Germinal center (tissue), 1 donor: ENCODE results near the gene SPOCK1.
"Not testable (repeated sequence)": the region's sequence is repeated elsewhere in the genome, so short reads cannot be mapped to it uniquely, and the experiment has no call there.

Experiments
- DNase-seq: peaks from one replicate; pipeline ENCODE4 v3.0.0; 2012; ENCODE audit warnings: mixed read lengths, low spot score

Gene SPOCK1

GRCh38 chr5:137395011-137395755 lies 103.9 kb downstream of the SPOCK1 start:
- no peak for DNase-seq

DNA sequence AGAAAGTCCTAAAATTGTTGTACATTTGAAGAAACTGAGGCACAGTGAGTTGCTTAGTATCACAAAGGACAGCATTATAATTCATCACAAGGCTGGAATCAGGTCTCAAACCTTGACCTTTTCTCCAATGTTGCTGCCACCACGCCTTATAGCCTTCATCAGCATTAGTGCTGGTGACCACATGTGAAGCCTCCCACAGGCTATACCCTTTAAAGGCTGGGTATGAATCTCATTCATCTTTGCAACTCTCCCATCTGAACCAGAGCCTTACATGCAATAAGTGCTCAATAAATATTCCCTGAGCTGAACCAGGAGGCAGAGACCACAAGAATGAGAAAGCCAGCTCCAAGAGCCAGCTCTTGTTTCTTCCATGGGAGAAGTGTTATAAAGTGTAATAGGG lies 104.7 kb downstream of the SPOCK1 start:
- DNase-seq: no peak

GRCh38 chr5:137393196-137393993 lies 105.7 kb downstream of the SPOCK1 start:
- DNase-seq: no peak

GRCh38 chr5:137392261-137392660 lies 106.9 kb downstream of the SPOCK1 start:
- DNase-seq: no peak

GRCh38 chr5:137391044-137391443 lies 108.1 kb downstream of the SPOCK1 start:
- DNase-seq: not testable (repeated sequence)

DNA sequence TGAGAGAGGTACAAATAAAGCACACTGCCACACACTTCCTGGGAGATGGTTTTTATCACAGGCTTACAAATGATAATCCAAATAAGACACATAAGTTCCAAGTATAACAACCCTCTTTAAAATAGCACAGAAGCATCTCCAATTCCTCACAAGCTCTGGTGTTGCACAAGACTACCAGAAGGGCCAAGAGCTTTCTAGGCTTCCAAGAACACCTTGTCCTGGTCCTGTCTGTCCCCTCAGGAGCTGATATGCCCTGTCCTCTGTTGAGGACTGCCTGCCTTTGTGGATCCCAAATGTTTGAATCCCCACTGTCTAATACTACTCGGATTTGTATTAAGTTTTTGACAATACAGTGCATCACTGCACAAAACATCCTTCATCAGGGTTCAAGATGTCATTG lies 110.1 kb downstream of the SPOCK1 start:
- no peak for DNase-seq

GRCh38 chr5:137385064-137385463 lies 114.1 kb downstream of the SPOCK1 start:
- DNase-seq: no peak

DNA sequence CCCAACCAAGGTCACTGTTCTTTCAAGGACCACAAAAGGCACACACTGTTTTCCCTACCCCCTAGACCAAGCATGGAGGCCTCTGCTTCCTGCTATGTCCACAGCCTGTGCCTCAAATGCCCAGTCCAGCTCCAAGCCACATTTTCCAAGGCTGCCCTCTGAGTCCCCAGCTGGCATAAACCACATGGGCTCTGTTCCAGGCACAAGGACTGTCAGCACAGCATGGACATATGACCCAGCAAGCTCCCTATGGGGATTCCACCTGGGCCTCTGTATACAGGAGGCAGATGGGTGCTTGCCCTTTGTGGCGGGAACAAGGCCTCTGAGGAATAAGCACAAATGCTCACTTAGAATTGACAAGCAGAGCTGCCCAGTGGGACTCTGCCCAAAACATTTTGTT lies 115.2 kb downstream of the SPOCK1 start:
- no peak for DNase-seq

GRCh38 chr5:137381555-137381954 lies 117.6 kb downstream of the SPOCK1 start:
- DNase-seq: no peak

DNA sequence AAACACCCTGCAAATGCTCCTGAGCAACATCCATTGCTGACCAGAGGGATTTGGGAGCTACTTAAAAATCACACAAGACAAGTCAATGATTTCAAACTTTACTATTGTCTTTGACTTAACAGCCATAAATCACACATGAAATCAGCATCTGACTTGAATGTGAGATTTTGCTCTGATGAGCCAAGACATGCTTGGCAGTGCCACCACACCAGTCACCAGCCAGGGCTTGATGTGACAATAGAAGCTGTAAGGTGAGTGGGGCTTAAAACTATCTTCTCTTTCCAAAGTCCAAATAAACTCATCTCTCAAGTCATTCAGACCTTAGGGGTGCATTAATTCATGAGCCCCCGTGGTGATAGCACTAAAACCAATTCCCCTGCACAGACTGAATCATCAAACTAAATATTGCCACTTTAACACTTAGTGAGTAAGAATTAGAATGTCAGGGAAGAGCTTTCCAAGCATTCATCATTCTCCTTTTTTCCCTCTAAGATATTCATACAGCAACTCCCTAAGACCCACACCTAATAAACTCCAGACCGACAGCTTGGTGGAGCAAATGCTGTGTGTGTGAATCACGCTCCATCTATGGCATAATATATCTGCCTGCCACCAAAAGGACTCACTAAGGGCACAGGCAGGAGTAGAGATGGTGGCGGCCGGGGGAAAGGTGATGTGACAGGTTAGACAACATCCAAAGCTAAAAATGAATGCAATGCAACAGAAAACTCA lies 119.4 kb downstream of the SPOCK1 start:
- DNase-seq: no peak

GRCh38 chr5:137375741-137376526 lies 123.2 kb downstream of the SPOCK1 start:
- DNase-seq: no peak

DNA sequence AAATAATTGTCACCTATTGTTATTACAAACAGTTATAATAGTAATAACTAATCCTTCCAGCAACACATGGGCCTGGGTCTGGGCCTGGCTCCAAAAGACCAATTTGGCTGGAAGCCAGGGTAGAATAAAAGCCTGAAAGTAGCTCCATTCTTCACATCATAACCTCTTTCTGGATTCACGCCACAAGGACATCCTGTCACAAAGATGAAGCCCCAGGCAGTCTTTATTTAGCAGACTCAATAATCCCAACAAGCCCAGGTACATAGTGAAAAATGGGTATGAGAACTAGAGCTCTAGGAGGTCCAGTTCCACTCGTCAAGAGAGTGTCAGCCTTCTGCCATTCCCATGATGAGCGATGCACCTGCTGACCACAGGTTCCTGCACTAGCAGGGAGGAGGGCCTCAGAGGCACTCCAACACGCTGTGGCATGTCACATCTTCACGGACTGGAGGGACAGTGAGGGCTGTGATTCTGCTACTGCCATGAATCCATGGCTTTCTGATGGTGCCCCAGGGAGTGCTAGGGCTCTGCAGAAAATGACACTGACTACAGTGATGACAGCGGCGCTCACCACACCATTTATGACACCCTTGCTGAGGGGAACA lies 124.9 kb downstream of the SPOCK1 start:
- no peak for DNase-seq

GRCh38 chr5:137372773-137373160 lies 126.4 kb downstream of the SPOCK1 start:
- DNase-seq: no peak

GRCh38 chr5:137372016-137372772 lies 126.9 kb downstream of the SPOCK1 start:
- no peak for DNase-seq

GRCh38 chr5:137370096-137371071 lies 128.7 kb downstream of the SPOCK1 start:
- no peak for DNase-seq

DNA sequence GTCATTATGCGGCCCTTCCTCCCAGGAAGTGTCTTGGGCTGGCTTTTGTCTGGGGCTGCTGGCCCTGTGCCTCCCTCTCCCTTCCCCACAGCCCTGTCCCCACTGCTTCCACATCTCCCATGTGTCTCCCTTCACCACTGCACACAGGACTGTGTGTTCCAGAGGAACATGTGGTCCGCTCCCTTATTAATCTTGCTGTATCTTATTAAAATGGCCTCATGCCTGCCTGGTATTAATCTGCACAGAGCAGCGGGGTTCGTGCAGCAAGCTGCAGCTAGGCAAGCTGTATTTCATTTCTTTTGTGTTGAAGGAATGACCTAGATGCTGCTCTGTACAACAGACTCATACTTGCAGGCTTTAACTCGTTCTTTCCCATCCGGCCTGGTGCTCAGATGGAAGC lies 130.5 kb downstream of the SPOCK1 start:
- no peak for DNase-seq

DNA sequence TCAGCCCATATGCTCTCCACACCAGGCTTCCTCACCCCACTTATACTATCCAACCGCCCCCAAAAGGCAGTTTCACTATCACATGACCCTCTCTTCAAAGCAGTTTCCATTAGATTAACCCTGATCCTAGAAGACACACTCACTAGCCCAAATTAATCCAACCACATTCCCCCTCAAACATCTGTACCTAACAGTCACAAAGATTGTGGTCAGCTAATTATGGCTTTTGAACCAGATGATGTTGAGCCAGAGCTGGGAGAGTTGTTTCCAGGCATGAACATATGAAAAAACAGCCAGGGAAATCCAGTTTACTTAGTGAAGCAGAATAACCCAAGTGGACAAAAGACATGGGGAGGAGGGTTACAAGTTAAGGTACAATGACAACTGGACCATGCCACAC lies 131.2 kb downstream of the SPOCK1 start:
- DNase-seq: no peak

DNA sequence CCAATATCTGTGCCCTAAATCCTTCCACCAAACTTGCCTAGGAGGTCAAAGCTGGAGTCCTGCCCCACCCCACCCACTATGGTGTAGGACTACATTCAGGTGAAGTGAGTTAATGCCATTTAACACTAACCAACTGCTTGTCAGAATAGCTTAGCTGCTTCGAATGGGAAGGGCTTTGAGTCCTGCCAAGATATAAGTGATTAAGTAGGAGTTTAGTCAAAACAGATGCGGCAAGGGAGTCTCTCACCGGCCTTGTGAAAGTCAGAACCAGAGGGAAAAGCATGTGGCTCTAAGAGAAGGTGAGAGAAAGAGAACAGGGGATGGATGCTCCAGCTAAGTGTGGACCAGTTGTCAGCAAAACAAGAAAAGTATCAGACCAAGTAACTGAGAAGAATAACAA lies 132.6 kb downstream of the SPOCK1 start:
- no peak for DNase-seq

GRCh38 chr5:137365126-137365865 lies 133.8 kb downstream of the SPOCK1 start:
- DNase-seq: no peak
